Neural cell (in vitro differentiated cells): ENCODE data around the gene AMIGO2. TPM values are rescaled to one million over a fixed set of nuclear protein-coding genes. Genes with fewer than 3 reads are reported as not detected.

ENCODE experiments used
- H2AFZ ChIP-seq: fragments of 200-600, 300-800 bp; sonication (generic), shearing (Covaris generic); 2 replicates; pipeline ENCODE4 v1.6.0; 2014; ENCODE audit warnings: low read depth, mild to moderate bottlenecking, antibody characterized with exemption, low read length, moderate library complexity
- H3F3A ChIP-seq: fragments of 200-600 bp; shearing (Covaris generic); 2 replicates; pipeline ENCODE4 v1.6.1; 2016; ENCODE audit warnings: mild to moderate bottlenecking, moderate library complexity, mixed read lengths, antibody characterized with exemption, low read length; ENCODE audit not compliant: insufficient read depth, poor library complexity, severe bottlenecking
- H3K27ac ChIP-seq: fragments of 200-600, 300-800 bp; sonication (generic), shearing (Covaris generic); 2 replicates; pipeline ENCODE4 v1.5.1; 2014; ENCODE audit warnings: mild to moderate bottlenecking, low read length, moderate library complexity
- H3K27me3 ChIP-seq: fragments of 300-800, 200-600 bp; sonication (generic), shearing (Covaris generic); 2 replicates; pipeline ENCODE4 v1.6.0; 2014; ENCODE audit warnings: mild to moderate bottlenecking, low read depth, low read length, moderate library complexity; ENCODE audit not compliant: insufficient read depth
- H3K36me3 ChIP-seq: fragments of 300-800, 200-600 bp; sonication (generic), shearing (Covaris generic); 2 replicates; pipeline ENCODE4 v1.5.1; 2014; ENCODE audit warnings: mild to moderate bottlenecking, antibody characterized with exemption, low read length, moderate library complexity; ENCODE audit not compliant: insufficient read depth
- H3K4me2 ChIP-seq: fragments of 300-800, 200-600 bp; sonication (generic), shearing (Covaris generic); 2 replicates; pipeline ENCODE4 v1.6.0; 2014; ENCODE audit warnings: mild to moderate bottlenecking, low read length
- H3K4me3 ChIP-seq: fragments of 300-800, 200-600 bp; sonication (generic), shearing (Covaris generic); 2 replicates; pipeline ENCODE4 v1.5.1; 2014; ENCODE audit warnings: mild to moderate bottlenecking, low read length, moderate library complexity
- H3K79me2 ChIP-seq: fragments of 200-600 bp; shearing (Covaris generic); replicated peaks from 2 replicates; pipeline ENCODE4 v1.6.0; 2014; ENCODE audit warnings: mild to moderate bottlenecking, low read length, moderate library complexity; ENCODE audit not compliant: insufficient read depth
- H3K9ac ChIP-seq: fragments of 300-800, 200-600 bp; sonication (generic), shearing (Covaris generic); 2 replicates; pipeline ENCODE4 v1.6.1; 2016; ENCODE audit warnings: mild to moderate bottlenecking, low read length, mixed read lengths
- H3K9me2 ChIP-seq: fragments of 200-600 bp; shearing (Covaris generic); 2 replicates; pipeline ENCODE4 v1.6.1; 2016; ENCODE audit warnings: mild to moderate bottlenecking, low read length, mixed read lengths; ENCODE audit not compliant: insufficient read depth
- H3K9me3 ChIP-seq: fragments of 200-600, 300-800 bp; sonication (generic), shearing (Covaris generic); 2 replicates; pipeline ENCODE4 v1.6.1; 2016; ENCODE audit warnings: mild to moderate bottlenecking, mixed run types, low read length, moderate library complexity, mixed read lengths
- H4K20me1 ChIP-seq: fragments of 200-600 bp; shearing (Covaris generic); 2 replicates; pipeline ENCODE4 v1.6.1; 2016; ENCODE audit warnings: mild to moderate bottlenecking, mixed run types; ENCODE audit not compliant: insufficient read depth
- CTCF ChIP-seq: fragments of 450-650 bp; IDR thresholded peaks from 2 replicates; pipeline ENCODE4 v1.5.1; 2014; ENCODE audit warnings: antibody characterized with exemption, mild to moderate bottlenecking, moderate library complexity; ENCODE audit not compliant: poor library complexity, severe bottlenecking
- EP300 ChIP-seq: fragments of 450-650 bp; conservative IDR thresholded peaks from 2 replicates; pipeline ENCODE4 v1.6.1; 2014; ENCODE audit warnings: antibody characterized with exemption, mild to moderate bottlenecking, moderate library complexity; ENCODE audit not compliant: poor library complexity, severe bottlenecking
- EZH2 ChIP-seq: fragments of 200-600, 300-800 bp; shearing (Covaris generic), sonication (generic); IDR thresholded peaks from 2 replicates; pipeline ENCODE4 v1.6.1; 2014; ENCODE audit warnings: antibody characterized with exemption, low read length, borderline replicate concordance, mild to moderate bottlenecking; ENCODE audit not compliant: insufficient read depth, poor library complexity, severe bottlenecking
- MXI1 ChIP-seq: fragments of 450-650 bp; conservative IDR thresholded peaks from 2 replicates; pipeline ENCODE4 v1.6.1; 2014; ENCODE audit warnings: antibody characterized with exemption, mild to moderate bottlenecking; ENCODE audit not compliant: poor library complexity, severe bottlenecking
- POLR2AphosphoS5 ChIP-seq: IDR thresholded peaks from 2 replicates; pipeline ENCODE4 v1.6.1; 2012
- RAD21 ChIP-seq: fragments of 450-650 bp; conservative IDR thresholded peaks from 2 replicates; pipeline ENCODE4 v1.6.1; 2014; ENCODE audit warnings: antibody characterized with exemption, mild to moderate bottlenecking, moderate library complexity
- REST ChIP-seq: IDR thresholded peaks from 2 replicates; pipeline ENCODE4 v1.6.1; 2012; ENCODE audit warnings: borderline replicate concordance
- SMC3 ChIP-seq: fragments of 450-650 bp; conservative IDR thresholded peaks from 2 replicates; pipeline ENCODE4 v1.6.1; 2014; ENCODE audit warnings: antibody characterized with exemption, mild to moderate bottlenecking, moderate library complexity; ENCODE audit not compliant: poor library complexity
- TAF1 ChIP-seq: IDR thresholded peaks from 2 replicates; pipeline ENCODE4 v1.6.1; 2012; ENCODE audit warnings: low read depth
- polyA plus RNA-seq: library from polyadenylated mRNA; depleted of rRNA; stranded (reverse); fragments of >200 nt; gene quantifications from 2 replicates; pipeline ENCODE4 v1.2.3, GENCODE V29; 2014

The AMIGO2 gene
- polyA plus RNA-seq, 1 donor from 2014 or later, result 3.1 TPM

GRCh38 chr12:47033789-47034555 is 45.8 kb downstream of the AMIGO2 start:
- Histone ChIP-seq H3K36me3 (no peaks in the 10 kb centered on the region), H3K27me3 (no peaks in the 10 kb centered on the region), H3K9ac (no peak overlapping the region), H3K27ac (no peak overlapping the region), H4K20me1 (no peaks in the 10 kb centered on the region), H3K9me2 (no peaks in the 10 kb centered on the region), H2AFZ (no peak overlapping the region), H3K9me3 (no peaks in the 10 kb centered on the region), H3K79me2 (no peaks in the 10 kb centered on the region), H3K4me2 (no peak overlapping the region), H3K4me3 (no peak overlapping the region), H3F3A (no peaks in the 10 kb centered on the region)
- TF ChIP-seq MXI1 (no peak), EZH2 (no peak), REST (no peak), SMC3 (no peak), CTCF (no peak), POLR2AphosphoS5 (no peak), RAD21 (no peak), EP300 (no peak), TAF1 (no peak)

GRCh38 chr12:47033081-47033480 is 46.7 kb downstream of the AMIGO2 start:
- H3K79me2 ChIP-seq, result no peaks in the 10 kb centered on the region
- no peak overlapping the region for H3K9ac ChIP-seq
- no peaks in the 10 kb centered on the region for H4K20me1 ChIP-seq
- H3K27me3 ChIP-seq, result no peaks in the 10 kb centered on the region
- no peak overlapping the region for H3K27ac ChIP-seq
- H3K9me2 ChIP-seq, result no peaks in the 10 kb centered on the region
- H3K4me3 ChIP-seq, result no peak overlapping the region
- H3K4me2 ChIP-seq, result no peak overlapping the region
- no peaks in the 10 kb centered on the region for H3F3A ChIP-seq
- no peak for TF ChIP-seq RAD21
- no peak overlapping the region for H2AFZ ChIP-seq
- H3K9me3 ChIP-seq, result no peaks in the 10 kb centered on the region
- H3K36me3 ChIP-seq, result no peaks in the 10 kb centered on the region
